GM12878 (cell line): ENCODE results near the gene MAPKAP1. TPM values are rescaled to one million over a fixed set of nuclear protein-coding genes. Genes with fewer than 3 reads are reported as not detected.
A peak's percentile ranks its signal among the peaks of the same experiment; 100 is the strongest.

Experiments
- ATAC-seq: fragments of 200-7000 bp; cut with Tn5 transposase; 3 replicates; pipeline ENCODE4 v1.9.1; 2020; ENCODE audit warnings: mild to moderate bottlenecking, moderate library complexity
- BruUV-seq: library from RNA; stranded (reverse); fragments of 400-500 nt; replicated peaks from 2 replicates; lab custom pipeline; 2021; lab: Mats Ljungman, UMichigan
- CTCF ChIA-PET: fragments of 300-600 bp; sonication (Branson Sonifier 250); formaldehyde crosslinking; extraction: SDS; loops from one replicate; lab custom pipeline; 2021; ENCODE audit warnings: inconsistent platforms; lab: Yijun Ruan, JAX
- POLR2A ChIA-PET: fragments of 350-600 bp; formaldehyde crosslinking; extraction: SDS; loops from one replicate; lab custom pipeline; 2021; ENCODE audit warnings: inconsistent platforms; lab: Charles Lee
- RAD21 ChIA-PET: fragments of 300-600 bp; sonication (Branson Sonifier 250); formaldehyde crosslinking; loops from one replicate; lab custom pipeline; 2023; ENCODE audit warnings: antibody characterized with exemption; ENCODE audit not compliant: unreplicated experiment; lab: Charles Lee
- SMC1A ChIA-PET: fragments of 300-600 bp; sonication (Branson Sonifier 250); formaldehyde crosslinking; loops from one replicate; lab custom pipeline; 2023; ENCODE audit not compliant: unreplicated experiment, uncharacterized antibody; lab: Charles Lee
- DNase-seq: peaks from one replicate; pipeline ENCODE4 v3.0.0-alpha.2; 2011; ENCODE audit warnings: low read depth, low spot score
- FAIRE-seq: peaks from 3 replicates; lab custom pipeline; 2011; peaks lifted over from hg19 to GRCh38; lab: Jason Lieb, UNC
- H2AFZ ChIP-seq: 2 replicates; pipeline ENCODE4 v1.6.0; 2011; ENCODE audit warnings: low read depth, low read length, control low read depth; ENCODE audit not compliant: control insufficient read depth
- H3K27ac ChIP-seq: 2 replicates; pipeline ENCODE4 v1.5.1; 2011; ENCODE audit warnings: control low read depth; ENCODE audit not compliant: control insufficient read depth, insufficient read depth
- H3K27me3 ChIP-seq, 2 experiments: replicated peaks in 1 of 2; 2 replicates each; pipeline versions ENCODE4 v1.6.0 to v1.6.1; 2011; ENCODE audit warnings: low read length in 1 of 2; ENCODE audit not compliant: control insufficient read depth in 2 of 2, insufficient read depth in 2 of 2
- H3K36me3 ChIP-seq, 2 experiments: 2 replicates each; pipeline ENCODE4 v1.5.1; 2011; ENCODE audit warnings: low read length in 1 of 2; ENCODE audit not compliant: control insufficient read depth in 2 of 2, insufficient read depth in 2 of 2
- H3K4me1 ChIP-seq: 2 replicates; pipeline ENCODE4 v1.6.1; 2011; ENCODE audit warnings: mild to moderate bottlenecking, low read length, moderate library complexity, mixed read lengths; ENCODE audit not compliant: control insufficient read depth, insufficient read depth
- H3K4me2 ChIP-seq: 2 replicates; pipeline ENCODE4 v1.6.0; 2011; ENCODE audit warnings: control low read depth; ENCODE audit not compliant: control insufficient read depth, insufficient read depth
- H3K4me3 ChIP-seq: fragments of 200-600 bp; sonication (generic); 2 replicates; pipeline ENCODE4 v1.5.1; 2016
- H3K79me2 ChIP-seq: 2 replicates; pipeline ENCODE4 v1.6.0; 2011; ENCODE audit warnings: low read length; ENCODE audit not compliant: control insufficient read depth, insufficient read depth
- H3K9ac ChIP-seq: 2 replicates; pipeline ENCODE4 v1.8.0; 2011; ENCODE audit warnings: low read length, control low read depth, mixed read lengths; ENCODE audit not compliant: control insufficient read depth, insufficient read depth
- H3K9me3 ChIP-seq: replicated peaks from 3 replicates; pipeline ENCODE4 v1.5.1; 2011; ENCODE audit warnings: mild to moderate bottlenecking, low read length; ENCODE audit not compliant: control insufficient read depth, insufficient read depth
- H4K20me1 ChIP-seq: 2 replicates; pipeline ENCODE4 v1.6.0; 2011; ENCODE audit not compliant: control insufficient read depth, insufficient read depth
- ATF7 ChIP-seq: fragments of 450-650 bp; IDR thresholded peaks from 2 replicates; pipeline ENCODE4 v1.6.1; 2016; ENCODE audit warnings: low read depth, mild to moderate bottlenecking
- BMI1 ChIP-seq: fragments of 450-650 bp; IDR thresholded peaks from 2 replicates; pipeline ENCODE4 v1.6.1; 2016; ENCODE audit warnings: mild to moderate bottlenecking, moderate library complexity, borderline replicate concordance
- CBX5 ChIP-seq: sonication (generic); IDR thresholded peaks from 2 replicates; pipeline ENCODE4 v1.6.1; 2016; ENCODE audit warnings: low read depth, moderate library complexity, mild to moderate bottlenecking, inconsistent platforms
- CEBPB ChIP-seq, 2 experiments: fragments of 150-350 bp in 1 of 2; IDR thresholded peaks; 2 replicates each; pipeline ENCODE4 v1.6.1; 2012 to 2014; ENCODE audit warnings: low read depth in 2 of 2, low read length in 2 of 2, borderline replicate concordance in 1 of 2, inconsistent platforms in 1 of 2
- ESRRA ChIP-seq: IDR thresholded peaks from 2 replicates; pipeline ENCODE4 v1.6.1; 2012; ENCODE audit warnings: mild to moderate bottlenecking, low read length, improper control_type of control experiment
- EZH2 ChIP-seq: IDR thresholded peaks from 2 replicates; pipeline ENCODE4 v1.6.1; 2012; ENCODE audit warnings: low read depth, mild to moderate bottlenecking, control low read depth, inconsistent platforms, low read length, borderline replicate concordance; ENCODE audit not compliant: control insufficient read depth
- HDGF ChIP-seq: fragments of 450-650 bp; IDR thresholded peaks from 2 replicates; pipeline ENCODE4 v1.6.1; 2016; ENCODE audit warnings: antibody characterized with exemption
- IRF4 ChIP-seq: IDR thresholded peaks from 2 replicates; pipeline ENCODE4 v1.6.1; 2011; ENCODE audit warnings: low read depth, low read length
- MXI1 ChIP-seq: fragments of 150-350 bp; IDR thresholded peaks from 2 replicates; pipeline ENCODE4 v1.6.1; 2011; ENCODE audit warnings: low read depth, mild to moderate bottlenecking, inconsistent platforms, low read length, improper control_type of control experiment
- NBN ChIP-seq: fragments of 450-650 bp; IDR thresholded peaks from 2 replicates; pipeline ENCODE4 v1.6.1; 2016
- NFIC ChIP-seq: IDR thresholded peaks from 2 replicates; pipeline ENCODE4 v1.6.1; 2012; ENCODE audit warnings: low read depth, mild to moderate bottlenecking, inconsistent platforms, low read length, moderate library complexity
- PAX5 ChIP-seq: IDR thresholded peaks from 2 replicates; pipeline ENCODE4 v1.6.1; 2011; ENCODE audit warnings: low read depth, low read length, borderline replicate concordance
- POU2F2 ChIP-seq: IDR thresholded peaks from 3 replicates; pipeline ENCODE4 v1.6.1; 2011; ENCODE audit warnings: low read depth, mild to moderate bottlenecking, low read length, borderline replicate concordance
- SMAD5 ChIP-seq: IDR thresholded peaks from 2 replicates; pipeline ENCODE4 v1.6.1; 2016; ENCODE audit warnings: antibody characterized with exemption, low read depth
- TARDBP ChIP-seq: IDR thresholded peaks from 2 replicates; pipeline ENCODE4 v1.6.1; 2016; ENCODE audit warnings: borderline replicate concordance
- TCF3 ChIP-seq: IDR thresholded peaks from 2 replicates; pipeline ENCODE4 v1.6.1; 2012; ENCODE audit warnings: low read depth, mild to moderate bottlenecking, low read length, borderline replicate concordance; ENCODE audit not compliant: insufficient read depth
- YY1 ChIP-seq: IDR thresholded peaks from 2 replicates; pipeline ENCODE4 v1.6.1; 2011; ENCODE audit warnings: low read depth, mild to moderate bottlenecking, low read length
- ZNF24 ChIP-seq: fragments of 450-650 bp; IDR thresholded peaks from 2 replicates; pipeline ENCODE4 v1.6.1; 2017; ENCODE audit warnings: antibody characterized with exemption, mild to moderate bottlenecking
- ZNF274 ChIP-seq: IDR thresholded peaks from one replicate; pipeline ENCODE4 v1.8.0; 2011; ENCODE audit not compliant: insufficient read length, insufficient read depth
- WGBS: methylation state at CpG from one replicate; pipeline ENCODE4 v1.1.6; 2016; ENCODE audit warnings: low lambda C conversion rate; ENCODE audit not compliant: insufficient replicate concordance, insufficient coverage; ENCODE audit errors: missing lambda C conversion rate; 5-methylcytosine and 5-hydroxymethylcytosine counted together
- in situ Hi-C: fragments of 300-500 bp; cut with MboI; formaldehyde crosslinking; loops from 9 replicates; pipeline ENCODE4 v1.14.3; 2018; ENCODE audit warnings: mixed read lengths
- intact Hi-C: fragments of 100-400 bp; cut with micrococcal nuclease; formaldehyde crosslinking; loops from one replicate; pipeline ENCODE4 v1.14.2; 2022; ENCODE audit not compliant: unreplicated experiment
- polyA plus RNA-seq, 11 experiments: library from polyadenylated mRNA; depleted of rRNA in 4 of 11; unstranded in 6 of 11; stranded (reverse) in 5 of 11; fragments of >200 nt; fragmentation: Nextera tagmentation in 4 of 11; fragmentation: Illumina TruSeq in 1 of 11; extraction: Ambion mirVana in 4 of 11; extraction: Trizol in 1 of 11; gene quantifications; 1 replicate in 1 of 11; 2 replicates in 10 of 11; pipeline versions ENCODE4 v1.2.1 to v1.2.3, GENCODE V29; 2011 to 2016; ENCODE audit warnings: inconsistent platforms in 2 of 11, missing spikeins in 2 of 11, low read depth in 1 of 11
- total RNA-seq, 4 experiments: library from RNA; depleted of rRNA in 3 of 4; stranded (reverse); fragments of >200 nt in 3 of 4; fragmentation: Illumina TruSeq in 1 of 4; extraction: Trizol in 1 of 4; gene quantifications; 2 replicates each; pipeline versions ENCODE4 v1.2.1 to v1.2.3, GENCODE V29; 2013 to 2021
- TF ChIP-seq, protein P1 (sequence below): IDR thresholded peaks from 2 replicates; pipeline ENCODE4 v1.6.1; 2011; ENCODE audit warnings: low read depth, mild to moderate bottlenecking, low read length, moderate library complexity, borderline replicate concordance; ENCODE audit errors: extremely low read depth
- TF ChIP-seq, protein P2 (sequence below): fragments of 450-650 bp; IDR thresholded peaks from 2 replicates; pipeline ENCODE4 v1.6.1; 2017; ENCODE audit warnings: low read depth, mild to moderate bottlenecking, moderate library complexity

The MAPKAP1 gene
- total and polyA plus RNA-seq, 10 of the 15 experiments (the other 5 are each of a cell fraction or from before 2014, with no cell fraction given) = 5.1 to 188 (median 105) TPM

DNA sequence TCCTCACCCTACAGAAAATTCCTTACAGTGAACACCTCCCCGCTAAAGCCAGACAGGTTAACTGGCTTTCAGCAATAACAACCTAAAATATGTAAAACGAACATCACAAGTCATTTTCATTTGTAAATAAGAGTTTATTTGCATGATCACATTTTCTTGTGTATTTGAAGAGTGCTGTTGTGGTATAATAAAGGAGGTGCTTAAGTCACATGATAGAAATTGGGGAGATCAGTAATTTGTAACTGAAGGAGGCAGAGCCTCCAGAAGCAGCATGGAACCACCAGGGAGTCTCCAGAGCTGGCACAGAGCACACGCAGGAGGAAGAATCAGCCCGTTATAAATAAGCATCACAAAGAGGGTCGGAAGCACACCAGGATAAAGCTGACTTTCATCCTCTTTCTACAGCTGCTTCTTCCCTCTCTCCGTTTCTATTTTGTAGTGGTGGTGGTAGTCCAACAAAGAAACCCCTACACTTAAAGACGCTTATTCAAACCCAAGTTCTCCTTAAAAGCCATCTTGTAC lies 210.6 kb downstream of the MAPKAP1 start (continued):
- TF ChIP-seq ZNF24 = no peak
- no peak for TF ChIP-seq YY1
- TF ChIP-seq, protein P1, sequence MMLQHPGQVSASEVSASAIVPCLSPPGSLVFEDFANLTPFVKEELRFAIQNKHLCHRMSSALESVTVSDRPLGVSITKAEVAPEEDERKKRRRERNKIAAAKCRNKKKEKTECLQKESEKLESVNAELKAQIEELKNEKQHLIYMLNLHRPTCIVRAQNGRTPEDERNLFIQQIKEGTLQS = no peak
- TF ChIP-seq CEBPB (IDR thresholded peaks at IDR 0.05; ENCODE audit: borderline replicate concordance in 1 of 2, low read depth in 2 of 2, low read length in 2 of 2) = no peak
- TF ChIP-seq ZNF274 = no peak
- TF ChIP-seq TARDBP = no peak
- no peak for TF ChIP-seq BMI1
- no peak for TF ChIP-seq MXI1

- H3K9me3 ChIP-seq = no peaks in the 10 kb centered on the region
- H3K4me2 ChIP-seq = peak overlapping the region; percentile 78
- peak; percentile 53 for DNase-seq
- no TSS peak for BruUV-seq
- no peaks in the 10 kb centered on the region for H3K79me2 ChIP-seq
- POLR2A ChIA-PET = no interaction called here
- peak overlapping the region; percentile 34; the same call in 1 of the 2 replicates for H3K4me3 ChIP-seq
- H3K9ac ChIP-seq = no peak overlapping the region; the same call in 1 of the 2 replicates
- no peaks in the 10 kb centered on the region for H3K27me3 ChIP-seq
- peaks cover 25% of the 10 kb centered on the region for H3K4me1 ChIP-seq
- RAD21 ChIA-PET = interaction anchor here (0.8 to 1.8 kb wide), 3 partner anchors 17 to 137 kb away, joined by 4 to 12 read pairs (median 4); no protein-coding TSS in a partner anchor
- CTCF ChIA-PET = interaction anchor here (0.9 to 3.2 kb wide), 6 partner anchors 8 to 135 kb away, joined by 3 to 8 read pairs (median 3); no protein-coding TSS in a partner anchor
- 26% methylated on average over 8 of the region's 8 CpGs for WGBS
- peak overlapping the region; percentile 48 for H3K27ac ChIP-seq
- in situ Hi-C loops = no loop called here
- peak; percentile 92 for ATAC-seq
- H2AFZ ChIP-seq = no peak overlapping the region
- SMC1A ChIA-PET = interaction anchor here (0.5 to 2.8 kb wide), 10 partner anchors 8 to 185 kb away, joined by 3 to 12 read pairs (median 4); no protein-coding TSS in a partner anchor
- peak; percentile 97 for FAIRE-seq
- peaks cover 6% of the 10 kb centered on the region; the same call in 1 of the 2 replicates for H4K20me1 ChIP-seq
- H3K36me3 ChIP-seq = peaks cover 0 to 6% of the 10 kb centered on the region in 2 experiments; a peak in 1 of 4 replicates
- intact Hi-C loops = no loop called here
- TF ChIP-seq NFIC = 0 out of 2 replicates have a peak, but pooled peaks have one; percentile 32
- TF ChIP-seq ESRRA = no peak
- TF ChIP-seq HDGF = 0 out of 2 replicates have a peak, but pooled peaks have one; percentile 58
- TF ChIP-seq ATF7 = no peak
- TF ChIP-seq SMAD5 = no peak
- TF ChIP-seq TCF3 = no peak
- no peak for TF ChIP-seq IRF4
- TF ChIP-seq PAX5 = 0 out of 2 replicates have a peak, but pooled peaks have one; percentile 44
- no peak for TF ChIP-seq CBX5
- TF ChIP-seq POU2F2 = peak; percentile 90; the same call in 1 of the 3 replicates
- TF ChIP-seq, protein P2, sequence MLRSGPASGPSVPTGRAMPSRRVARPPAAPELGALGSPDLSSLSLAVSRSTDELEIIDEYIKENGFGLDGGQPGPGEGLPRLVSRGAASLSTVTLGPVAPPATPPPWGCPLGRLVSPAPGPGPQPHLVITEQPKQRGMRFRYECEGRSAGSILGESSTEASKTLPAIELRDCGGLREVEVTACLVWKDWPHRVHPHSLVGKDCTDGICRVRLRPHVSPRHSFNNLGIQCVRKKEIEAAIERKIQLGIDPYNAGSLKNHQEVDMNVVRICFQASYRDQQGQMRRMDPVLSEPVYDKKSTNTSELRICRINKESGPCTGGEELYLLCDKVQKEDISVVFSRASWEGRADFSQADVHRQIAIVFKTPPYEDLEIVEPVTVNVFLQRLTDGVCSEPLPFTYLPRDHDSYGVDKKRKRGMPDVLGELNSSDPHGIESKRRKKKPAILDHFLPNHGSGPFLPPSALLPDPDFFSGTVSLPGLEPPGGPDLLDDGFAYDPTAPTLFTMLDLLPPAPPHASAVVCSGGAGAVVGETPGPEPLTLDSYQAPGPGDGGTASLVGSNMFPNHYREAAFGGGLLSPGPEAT = peak; percentile 37; the same call in 1 of the 2 replicates
- TF ChIP-seq NBN = 0 out of 2 replicates have a peak, but pooled peaks have one; percentile 38
- no peak for TF ChIP-seq EZH2
Observed at GRCh38 chr9:125495172-125496119, 211.6 kb downstream of the MAPKAP1 start.
